Testis (tissue), 3 donors: ENCODE data around the gene PRELP. TPM values are rescaled to one million over a fixed set of nuclear protein-coding genes. Genes with fewer than 3 reads are reported as not detected.

ENCODE experiments used
- DNase-seq: peaks from one replicate; pipeline ENCODE4 v3.0.0-alpha.2; 2019
- H3K27ac ChIP-seq, 2 donors: fragments of 200-600 bp; sonication (generic); one replicate each; pipeline ENCODE4 v1.5.1; 2019
- H3K27me3 ChIP-seq: fragments of 200-600 bp; sonication (generic); one replicate; pipeline ENCODE4 v1.5.1; 2019
- H3K36me3 ChIP-seq: fragments of 200-600 bp; sonication (generic); one replicate; pipeline ENCODE4 v1.5.1; 2017; ENCODE audit warnings: low read depth; ENCODE audit errors: missing control alignments
- H3K4me1 ChIP-seq: fragments of 200-600 bp; sonication (generic); one replicate; pipeline ENCODE4 v1.5.1; 2019
- H3K4me3 ChIP-seq, 2 donors: fragments of 200-600 bp; sonication (generic); one replicate each; pipeline ENCODE4 v1.5.1; 2017 to 2019
- H3K9me3 ChIP-seq: fragments of 200-600 bp; sonication (generic); one replicate; pipeline ENCODE4 v1.5.1; 2017
- CTCF ChIP-seq, 3 experiments: fragments of 450-650 bp in 2 of 3; fragments of 200-600 bp in 1 of 3; sonication (generic) in 1 of 3; IDR thresholded peaks; one replicate each; pipeline ENCODE4 v1.5.1; 2016 to 2019; ENCODE audit warnings: antibody characterized with exemption in 3 of 3, mild to moderate bottlenecking in 2 of 3, moderate library complexity in 1 of 3
- POLR2A ChIP-seq: fragments of 450-650 bp; IDR thresholded peaks from one replicate; pipeline ENCODE4 v1.6.1; 2017; ENCODE audit warnings: antibody characterized with exemption, mild to moderate bottlenecking, moderate library complexity
- WGBS, 2 donors: methylation state at CpG; one replicate each; pipeline ENCODE4 v1.1.5; 2018; 5-methylcytosine and 5-hydroxymethylcytosine counted together
- intact Hi-C: fragments of 100-400 bp; cut with DNase I; formaldehyde crosslinking; loops from one replicate; pipeline ENCODE4 v1.15.1; 2023; ENCODE audit warnings: low total_unique reads
- polyA plus RNA-seq: library from polyadenylated mRNA; stranded (reverse); fragments of 350-450 nt; fragmentation: Illumina TruSeq; extraction: RNeasy Lipid Tissue Mini Kit (QIAGEN cat#74804); gene quantifications from one replicate; pipeline ENCODE4 v1.2.3, GENCODE V29; 2014; ENCODE audit warnings: low read depth, low replicate concordance; ENCODE audit not compliant: insufficient read depth
- total RNA-seq, 2 donors: library from RNA; depleted of rRNA; stranded (reverse); fragments of >200 nt; gene quantifications; one replicate each; pipeline ENCODE4 v1.2.3, GENCODE V29; 2016

The PRELP gene
- total and polyA plus RNA-seq, 3 donors from 2014 or later, result 9.6 to 26.5 (median 10.0) TPM

- TF ChIP-seq CTCF (IDR thresholded peaks at IDR 0.05) (no peak), POLR2A (no peak)
- H3K27me3 ChIP-seq, result no peaks in the 10 kb centered on the region
- intact Hi-C loops, result loop anchor here (10.0 kb wide), 3 partner anchors 114 to 214 kb away; no protein-coding TSS in a partner anchor
- peak overlapping the region in 1 of 2 donors; percentile 81 for H3K27ac ChIP-seq
- no peaks in the 10 kb centered on the region for H3K36me3 ChIP-seq
- peak overlapping the region in 1 of 2 donors; percentile 50 for H3K4me3 ChIP-seq
- H3K4me1 ChIP-seq, result peaks cover 13% of the 10 kb centered on the region
- WGBS, 2 donors, result 56 to 59% methylated on average over 7 of the region's 7 CpGs
- no peaks in the 10 kb centered on the region for H3K9me3 ChIP-seq
- no peak for DNase-seq
These were observed 12.9 kb downstream of the PRELP start for GRCh38 chr1:203488539-203488938.

- whole genome bisulfite sequencing, 2 donors, result 89 to 93% methylated on average over 9 of the region's 9 CpGs
- peaks cover 13% of the 10 kb centered on the region for H3K4me1 ChIP-seq
- no peaks in the 10 kb centered on the region for H3K36me3 ChIP-seq
- DNase-seq, result no peak
- H3K27ac ChIP-seq, result no peak overlapping the region
- H3K27me3 ChIP-seq, result no peaks in the 10 kb centered on the region
- H3K4me3 ChIP-seq, result no peak overlapping the region
- TF ChIP-seq POLR2A (no peak), CTCF (IDR thresholded peaks at IDR 0.05) (no peak)
- intact Hi-C loops, result no loop called here
- no peaks in the 10 kb centered on the region for H3K9me3 ChIP-seq
These were observed 15.0 kb downstream of the PRELP start for GRCh38 chr1:203490607-203491006.

GRCh38 chr1:203491664-203492063 lies 16.1 kb downstream of the PRELP start:
- Histone ChIP-seq H3K36me3 (no peaks in the 10 kb centered on the region), H3K27ac (no peak overlapping the region), H3K4me1 (peaks cover 11% of the 10 kb centered on the region), H3K27me3 (no peaks in the 10 kb centered on the region), H3K9me3 (no peaks in the 10 kb centered on the region), H3K4me3 (no peak overlapping the region)
- WGBS, 2 donors, result 63 to 65% methylated on average over 9 of the region's 9 CpGs
- no peak for DNase-seq
- TF ChIP-seq POLR2A, result no peak
- no peak for TF ChIP-seq CTCF (IDR thresholded peaks at IDR 0.05)
- intact Hi-C loops, result no loop called here

GRCh38 chr1:203492082-203492747 lies 16.6 kb downstream of the PRELP start:
- WGBS, 2 donors, result 66 to 71% methylated on average over 7 to 8 of the region's 8 CpGs
- DNase-seq, result no peak
- no peak for TF ChIP-seq CTCF (IDR thresholded peaks at IDR 0.05)
- no peak for TF ChIP-seq POLR2A
- H3K27me3 ChIP-seq, result no peaks in the 10 kb centered on the region
- H3K36me3 ChIP-seq, result no peaks in the 10 kb centered on the region
- no peaks in the 10 kb centered on the region for H3K9me3 ChIP-seq
- no peak overlapping the region for H3K4me3 ChIP-seq
- H3K27ac ChIP-seq, result no peak overlapping the region
- intact Hi-C loops, result no loop called here
- H3K4me1 ChIP-seq, result peaks cover 6% of the 10 kb centered on the region

GRCh38 chr1:203492748-203493130 lies 17.1 kb downstream of the PRELP start:
- DNase-seq, result no peak
- Histone ChIP-seq H3K27ac (no peak overlapping the region), H3K36me3 (no peaks in the 10 kb centered on the region), H3K27me3 (no peaks in the 10 kb centered on the region), H3K4me3 (no peak overlapping the region), H3K4me1 (peaks cover 5% of the 10 kb centered on the region), H3K9me3 (no peaks in the 10 kb centered on the region)
- 89 to 90% methylated on average over 6 of the region's 6 CpGs for WGBS, 2 donors
- intact Hi-C loops, result no loop called here
- TF ChIP-seq POLR2A (no peak), CTCF (IDR thresholded peaks at IDR 0.05) (no peak)
